K562 (cell line): ENCODE data around the gene CRLF1. TPM values are rescaled to one million over a fixed set of nuclear protein-coding genes. Genes with fewer than 3 reads are reported as not detected.

Source experiments
- ATF7 ChIP-seq: fragments of 450-650 bp; IDR thresholded peaks from 2 replicates; pipeline ENCODE4 v1.7.1; 2014; ENCODE audit warnings: mild to moderate bottlenecking, moderate library complexity
- BACH1 ChIP-seq: fragments of 200-800 bp; sonication (Bioruptor generic); IDR thresholded peaks from 2 replicates; pipeline ENCODE4 v1.6.1; 2016; ENCODE audit warnings: missing genetic modification characterization, missing compliant biosample characterization
- BCOR ChIP-seq: fragments of 450-650 bp; IDR thresholded peaks from 2 replicates; pipeline ENCODE4 v1.6.1; 2016
- COPS2 ChIP-seq: fragments of 450-650 bp; conservative IDR thresholded peaks from 2 replicates; pipeline ENCODE4 v1.6.1; 2016; ENCODE audit warnings: mild to moderate bottlenecking, moderate library complexity
- E2F1 ChIP-seq: sonication (generic); formaldehyde crosslinking; IDR thresholded peaks from 2 replicates; pipeline ENCODE4 v1.8.1; 2023; ENCODE audit warnings: mild to moderate bottlenecking, missing genetic modification reagents, moderate library complexity
- FOXK2 ChIP-seq, 2 experiments: fragments of 450-650 bp; IDR thresholded peaks in 1 of 2; conservative IDR thresholded peaks in 1 of 2; 2 replicates each; pipeline ENCODE4 v1.6.1; 2016; ENCODE audit warnings: low read depth in 2 of 2, mild to moderate bottlenecking in 1 of 2
- HIVEP1 ChIP-seq: fragments of 250-450 bp; sonication (Bioruptor Pico); IDR thresholded peaks from 2 replicates; pipeline ENCODE4 v1.4.0; 2020; ENCODE audit warnings: mild to moderate bottlenecking
- NELFE ChIP-seq: IDR thresholded peaks from 2 replicates; pipeline ENCODE4 v1.6.1; 2011; ENCODE audit warnings: mild to moderate bottlenecking; ENCODE audit not compliant: insufficient read depth, insufficient read length
- SMAD1 ChIP-seq: fragments of 150-350 bp; IDR thresholded peaks from 2 replicates; pipeline ENCODE4 v1.6.1; 2014; ENCODE audit warnings: low read length, low read depth; ENCODE audit not compliant: partially characterized antibody
- SMAD4 ChIP-seq: fragments of 250-450 bp; sonication (Bioruptor Pico); conservative IDR thresholded peaks from 2 replicates; pipeline ENCODE4 v1.8.0; 2021; ENCODE audit warnings: inconsistent platforms, mild to moderate bottlenecking, moderate library complexity
- ZBTB43 ChIP-seq: sonication (generic); formaldehyde crosslinking; IDR thresholded peaks from 2 replicates; pipeline ENCODE4 v1.8.0; 2023; ENCODE audit warnings: mild to moderate bottlenecking, missing genetic modification reagents
- ZFP1 ChIP-seq: fragments of 450-650 bp; formaldehyde crosslinking; IDR thresholded peaks from 2 replicates; pipeline ENCODE4 v1.4.0; 2020; ENCODE audit warnings: mild to moderate bottlenecking, mixed read lengths
- ZNF655 ChIP-seq: fragments of 250-450 bp; sonication (Bioruptor Pico); IDR thresholded peaks from 2 replicates; pipeline ENCODE4 v1.5.0; 2021
- ZNF76 ChIP-seq: fragments of 250-450 bp; sonication (Bioruptor Pico); IDR thresholded peaks from 2 replicates; pipeline ENCODE4 v1.4.0; 2020; ENCODE audit warnings: mild to moderate bottlenecking, moderate library complexity, borderline replicate concordance
- ZSCAN32 ChIP-seq: fragments of 450-650 bp; formaldehyde crosslinking; IDR thresholded peaks from 2 replicates; pipeline ENCODE4 v1.4.0; 2020; ENCODE audit warnings: mild to moderate bottlenecking, moderate library complexity
- polyA plus RNA-seq, 8 experiments: library from polyadenylated mRNA; depleted of rRNA in 4 of 8; stranded (reverse) in 5 of 8; unstranded in 3 of 8; fragments of >200 nt; fragmentation: Nextera tagmentation in 2 of 8; fragmentation: Illumina TruSeq in 1 of 8; extraction: Ambion mirVana in 2 of 8; extraction: Trizol in 1 of 8; gene quantifications; 2 replicates each; pipeline versions ENCODE4 v1.2.1 to v1.2.3, GENCODE V29; 2011 to 2014; ENCODE audit warnings: inconsistent platforms in 1 of 8, missing spikeins in 1 of 8
- total RNA-seq, 7 experiments: library from RNA; depleted of rRNA in 6 of 7; stranded (reverse); fragments of >200 nt in 6 of 7; fragmentation: Illumina TruSeq in 2 of 7; extraction: Trizol in 2 of 7; gene quantifications; 2 replicates each; pipeline versions ENCODE4 v1.2.1 to v1.2.3, GENCODE V29; 2011 to 2021; ENCODE audit warnings: low replicate concordance in 1 of 7
- TF ChIP-seq, protein P1 (sequence below), 2 experiments: fragments of 150-350 bp in 1 of 2; IDR thresholded peaks; 2 replicates each; pipeline ENCODE4 v1.6.1; 2012 to 2016; ENCODE audit warnings: low read depth in 2 of 2, low read length in 2 of 2, mild to moderate bottlenecking in 1 of 2, moderate library complexity in 1 of 2
- TF ChIP-seq, protein P2 (sequence below): fragments of 450-650 bp; IDR thresholded peaks from 2 replicates; pipeline ENCODE4 v1.6.1; 2016; ENCODE audit warnings: mild to moderate bottlenecking

Gene CRLF1
- total and polyA plus RNA-seq, 9 of the 15 experiments (the other 6 are each of a cell fraction or from before 2014, with no cell fraction given): 0.85 to 3.6 (median 1.7) TPM

DNA sequence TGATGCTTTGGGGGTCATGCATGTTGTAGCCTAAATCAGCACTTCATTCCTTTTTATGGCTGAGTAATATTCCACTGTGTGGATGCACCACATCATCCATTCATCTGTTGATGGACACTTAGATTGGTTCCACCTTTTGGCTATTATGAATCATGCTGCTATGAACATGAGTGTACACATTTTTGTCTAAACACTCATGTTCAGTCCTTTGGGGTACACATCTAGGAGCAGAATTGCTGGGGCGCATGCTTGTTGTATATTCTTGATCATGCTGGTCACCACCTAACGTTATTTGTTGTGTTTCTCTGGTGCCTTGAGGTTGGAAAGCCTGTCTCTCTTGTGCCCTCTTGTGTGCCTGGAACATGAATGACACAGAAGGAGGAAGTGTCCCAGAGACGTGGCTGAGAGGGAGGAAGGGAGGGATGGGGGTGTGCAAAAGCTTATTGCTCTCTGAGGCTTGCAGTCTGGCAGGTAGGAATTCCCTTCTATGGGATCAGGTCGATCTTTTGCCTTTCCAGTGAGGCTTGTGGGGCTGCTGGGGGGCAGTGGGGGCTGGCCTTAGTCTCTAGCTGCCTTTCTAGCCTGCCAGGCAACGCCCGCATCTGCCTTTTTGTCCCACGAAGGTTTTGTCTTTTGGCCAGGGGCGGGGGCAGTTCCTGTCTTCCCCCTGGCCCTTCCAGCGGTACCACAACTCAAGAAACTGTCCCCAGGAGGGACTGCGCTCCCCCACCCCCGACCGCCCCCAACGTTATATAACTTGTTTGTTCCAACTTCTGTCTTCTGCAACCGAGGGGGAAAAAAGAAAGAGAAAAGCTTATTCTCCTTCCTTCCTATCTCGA, 37.8 kb upstream of the CRLF1 start (continued):
- TF ChIP-seq COPS2 (no peak), SMAD1 (no peak), HIVEP1 (CRISPR knock-in tag) (no peak), NELFE (no peak), ZSCAN32 (CRISPR knock-in tag) (no peak), ZBTB43 (CRISPR knock-in tag) (no peak), ZNF655 (CRISPR knock-in tag) (no peak), FOXK2 (conservative IDR thresholded peaks at IDR 0.05 in 1 of 2, IDR thresholded peaks at IDR 0.05 in 1 of 2; ENCODE audit: low read depth in 2 of 2) (no peak), ATF7 (no peak), BACH1 (tag) (no peak), SMAD4 (CRISPR knock-in tag) (no peak), BCOR (peak; percentile 60; the same call in 1 of the 2 replicates), ZNF76 (no peak), ZFP1 (CRISPR knock-in tag) (no peak), E2F1 (CRISPR knock-in tag) (no peak)
- TF ChIP-seq, protein P1, sequence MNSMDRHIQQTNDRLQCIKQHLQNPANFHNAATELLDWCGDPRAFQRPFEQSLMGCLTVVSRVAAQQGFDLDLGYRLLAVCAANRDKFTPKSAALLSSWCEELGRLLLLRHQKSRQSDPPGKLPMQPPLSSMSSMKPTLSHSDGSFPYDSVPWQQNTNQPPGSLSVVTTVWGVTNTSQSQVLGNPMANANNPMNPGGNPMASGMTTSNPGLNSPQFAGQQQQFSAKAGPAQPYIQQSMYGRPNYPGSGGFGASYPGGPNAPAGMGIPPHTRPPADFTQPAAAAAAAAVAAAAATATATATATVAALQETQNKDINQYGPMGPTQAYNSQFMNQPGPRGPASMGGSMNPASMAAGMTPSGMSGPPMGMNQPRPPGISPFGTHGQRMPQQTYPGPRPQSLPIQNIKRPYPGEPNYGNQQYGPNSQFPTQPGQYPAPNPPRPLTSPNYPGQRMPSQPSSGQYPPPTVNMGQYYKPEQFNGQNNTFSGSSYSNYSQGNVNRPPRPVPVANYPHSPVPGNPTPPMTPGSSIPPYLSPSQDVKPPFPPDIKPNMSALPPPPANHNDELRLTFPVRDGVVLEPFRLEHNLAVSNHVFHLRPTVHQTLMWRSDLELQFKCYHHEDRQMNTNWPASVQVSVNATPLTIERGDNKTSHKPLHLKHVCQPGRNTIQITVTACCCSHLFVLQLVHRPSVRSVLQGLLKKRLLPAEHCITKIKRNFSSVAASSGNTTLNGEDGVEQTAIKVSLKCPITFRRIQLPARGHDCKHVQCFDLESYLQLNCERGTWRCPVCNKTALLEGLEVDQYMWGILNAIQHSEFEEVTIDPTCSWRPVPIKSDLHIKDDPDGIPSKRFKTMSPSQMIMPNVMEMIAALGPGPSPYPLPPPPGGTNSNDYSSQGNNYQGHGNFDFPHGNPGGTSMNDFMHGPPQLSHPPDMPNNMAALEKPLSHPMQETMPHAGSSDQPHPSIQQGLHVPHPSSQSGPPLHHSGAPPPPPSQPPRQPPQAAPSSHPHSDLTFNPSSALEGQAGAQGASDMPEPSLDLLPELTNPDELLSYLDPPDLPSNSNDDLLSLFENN (IDR thresholded peaks at IDR 0.05; ENCODE audit: low read depth in 2 of 2, low read length in 2 of 2): no peak
- TF ChIP-seq, protein P2, sequence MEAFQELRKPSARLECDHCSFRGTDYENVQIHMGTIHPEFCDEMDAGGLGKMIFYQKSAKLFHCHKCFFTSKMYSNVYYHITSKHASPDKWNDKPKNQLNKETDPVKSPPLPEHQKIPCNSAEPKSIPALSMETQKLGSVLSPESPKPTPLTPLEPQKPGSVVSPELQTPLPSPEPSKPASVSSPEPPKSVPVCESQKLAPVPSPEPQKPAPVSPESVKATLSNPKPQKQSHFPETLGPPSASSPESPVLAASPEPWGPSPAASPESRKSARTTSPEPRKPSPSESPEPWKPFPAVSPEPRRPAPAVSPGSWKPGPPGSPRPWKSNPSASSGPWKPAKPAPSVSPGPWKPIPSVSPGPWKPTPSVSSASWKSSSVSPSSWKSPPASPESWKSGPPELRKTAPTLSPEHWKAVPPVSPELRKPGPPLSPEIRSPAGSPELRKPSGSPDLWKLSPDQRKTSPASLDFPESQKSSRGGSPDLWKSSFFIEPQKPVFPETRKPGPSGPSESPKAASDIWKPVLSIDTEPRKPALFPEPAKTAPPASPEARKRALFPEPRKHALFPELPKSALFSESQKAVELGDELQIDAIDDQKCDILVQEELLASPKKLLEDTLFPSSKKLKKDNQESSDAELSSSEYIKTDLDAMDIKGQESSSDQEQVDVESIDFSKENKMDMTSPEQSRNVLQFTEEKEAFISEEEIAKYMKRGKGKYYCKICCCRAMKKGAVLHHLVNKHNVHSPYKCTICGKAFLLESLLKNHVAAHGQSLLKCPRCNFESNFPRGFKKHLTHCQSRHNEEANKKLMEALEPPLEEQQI: no peak
